OCI-LY7 (cell line): ENCODE results near the gene C22orf23.

Source experiments
- EZH2phosphoT487 ChIP-seq: fragments of 200-600 bp; sonication (generic); IDR thresholded peaks from 2 replicates; pipeline ENCODE4 v1.6.1; 2018; ENCODE audit warnings: low read depth, borderline replicate concordance, mild to moderate bottlenecking, mixed run types, antibody characterized with exemption, low read length, moderate library complexity, mixed read lengths
- TF ChIP-seq, protein P1 (sequence below): fragments of 200-600 bp; sonication (generic); conservative IDR thresholded peaks from 2 replicates; pipeline ENCODE4 v1.5.1; 2014; ENCODE audit warnings: mild to moderate bottlenecking, antibody characterized with exemption, low read length, moderate library complexity, mixed read lengths

DNA sequence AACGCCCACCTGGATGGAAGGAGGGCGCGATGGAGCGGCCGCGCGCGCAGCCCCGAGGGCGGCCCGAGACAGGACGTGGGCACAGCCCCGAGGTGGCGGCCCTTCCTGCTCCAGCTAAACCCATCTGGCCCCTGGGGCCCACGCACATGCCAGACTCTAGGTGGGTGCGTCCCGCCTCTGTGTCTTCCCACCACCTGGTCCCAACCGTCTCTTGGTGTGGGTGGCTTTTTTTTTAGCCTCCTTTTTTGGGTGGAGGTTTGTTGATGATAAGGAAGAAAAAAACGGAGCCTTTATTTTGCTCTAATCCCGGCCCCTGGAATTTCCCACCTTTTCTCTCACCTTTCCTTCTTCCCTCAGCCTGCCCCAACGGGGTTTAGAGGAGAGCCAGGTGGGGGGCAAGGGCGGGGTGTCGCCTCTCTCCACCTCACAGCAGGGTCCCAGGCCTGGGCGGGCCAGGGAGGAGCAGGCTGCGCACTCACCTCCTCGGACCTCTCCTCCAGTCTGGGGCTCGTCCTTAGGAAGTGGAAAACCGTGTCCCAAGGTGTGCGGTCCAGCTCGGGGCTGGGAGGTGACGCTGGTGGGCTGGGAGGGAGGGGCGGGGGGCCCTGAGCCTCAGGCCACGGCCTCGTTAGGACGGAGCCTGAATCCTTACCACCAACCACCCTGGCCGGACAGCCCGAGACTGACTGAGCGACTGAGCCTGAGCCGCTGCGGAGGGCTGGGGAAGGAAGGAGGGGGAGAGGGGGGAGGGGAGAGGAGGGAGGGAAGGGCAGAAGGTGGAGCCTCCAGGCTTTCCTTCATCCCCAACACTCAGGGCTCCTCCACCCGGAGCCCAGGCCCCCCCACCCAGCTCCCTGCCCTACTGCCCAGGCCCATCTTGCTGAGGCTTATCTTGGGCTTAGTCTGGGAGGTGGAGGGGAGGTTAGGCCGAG, 30.7 kb upstream of the C22orf23 start, which contains the start of gene SOX10:
- TF ChIP-seq, protein P1, sequence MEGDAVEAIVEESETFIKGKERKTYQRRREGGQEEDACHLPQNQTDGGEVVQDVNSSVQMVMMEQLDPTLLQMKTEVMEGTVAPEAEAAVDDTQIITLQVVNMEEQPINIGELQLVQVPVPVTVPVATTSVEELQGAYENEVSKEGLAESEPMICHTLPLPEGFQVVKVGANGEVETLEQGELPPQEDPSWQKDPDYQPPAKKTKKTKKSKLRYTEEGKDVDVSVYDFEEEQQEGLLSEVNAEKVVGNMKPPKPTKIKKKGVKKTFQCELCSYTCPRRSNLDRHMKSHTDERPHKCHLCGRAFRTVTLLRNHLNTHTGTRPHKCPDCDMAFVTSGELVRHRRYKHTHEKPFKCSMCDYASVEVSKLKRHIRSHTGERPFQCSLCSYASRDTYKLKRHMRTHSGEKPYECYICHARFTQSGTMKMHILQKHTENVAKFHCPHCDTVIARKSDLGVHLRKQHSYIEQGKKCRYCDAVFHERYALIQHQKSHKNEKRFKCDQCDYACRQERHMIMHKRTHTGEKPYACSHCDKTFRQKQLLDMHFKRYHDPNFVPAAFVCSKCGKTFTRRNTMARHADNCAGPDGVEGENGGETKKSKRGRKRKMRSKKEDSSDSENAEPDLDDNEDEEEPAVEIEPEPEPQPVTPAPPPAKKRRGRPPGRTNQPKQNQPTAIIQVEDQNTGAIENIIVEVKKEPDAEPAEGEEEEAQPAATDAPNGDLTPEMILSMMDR: no peak
- TF ChIP-seq EZH2phosphoT487: no peak
